ENCODE measurements around the gene OTOG.

GRCh38 chr11:17634776-17635550 is 87.9 kb downstream of the OTOG start:
- no peak for TF ChIP-seq CTCF (IDR thresholded peaks at IDR 0.05)
- no peak for TF ChIP-seq ZFX (IDR thresholded peaks at IDR 0.05; ENCODE audit: borderline replicate concordance)

Data from 22Rv1 (cell line).